ENCODE measurements around the gene WDR91.
"Not testable (repeated sequence)": the region's sequence is repeated elsewhere in the genome, so short reads cannot be mapped to it uniquely, and the experiment has no call there.

The WDR91 gene

DNA sequence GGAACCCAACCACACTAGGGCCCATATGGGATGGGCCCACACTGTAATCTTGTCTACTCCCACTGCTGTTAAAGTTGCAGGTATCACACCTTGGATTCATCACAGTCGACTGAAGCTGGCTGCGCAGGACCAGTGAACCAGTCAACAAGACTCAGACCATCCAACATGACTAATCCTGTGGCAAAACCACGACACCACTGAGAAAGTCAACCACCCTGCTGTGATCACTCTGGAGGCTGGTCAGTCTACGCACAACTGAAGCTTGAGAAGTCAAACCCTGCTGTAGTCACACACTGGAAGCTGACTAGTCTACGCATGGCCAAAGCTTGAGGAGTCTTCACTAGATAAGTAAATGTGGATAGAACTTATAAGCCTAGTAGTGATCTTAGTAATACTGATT lies 31.2 kb downstream of the WDR91 start:
- in situ Hi-C loops (cut with HindIII; ENCODE audit: low sequenced_read_pairs) = no loop called here

DNA sequence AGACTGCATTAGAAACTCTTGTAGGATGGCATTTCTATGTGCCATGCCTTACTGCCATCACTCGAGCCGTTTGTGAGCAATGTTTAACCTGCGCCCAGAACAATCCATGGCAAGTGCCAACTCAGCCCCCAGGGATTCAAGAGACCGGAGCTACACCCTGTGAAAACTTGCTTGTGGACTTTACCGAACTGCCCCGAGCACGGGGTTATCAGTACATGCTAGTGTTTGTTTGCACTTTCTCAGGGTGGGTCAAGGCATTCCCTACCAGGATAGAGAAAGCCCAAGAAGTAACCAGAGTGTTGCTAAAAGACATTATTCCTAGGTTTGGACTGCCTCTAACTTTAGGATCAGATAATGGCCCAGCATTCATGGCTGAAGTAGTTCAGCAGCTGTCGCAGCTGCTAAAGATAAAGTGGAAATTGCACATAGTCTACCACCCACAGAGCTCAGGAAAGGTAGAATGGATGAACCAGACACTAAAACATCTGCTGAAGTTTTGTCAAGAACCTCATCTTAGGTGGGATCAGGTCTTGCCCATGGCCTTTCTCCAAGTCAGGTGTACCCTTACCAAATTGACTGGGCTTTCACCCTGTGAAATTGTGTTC lies 31.9 kb downstream of the WDR91 start:
- in situ Hi-C loops (cut with HindIII; ENCODE audit: low sequenced_read_pairs) = no loop called here

DNA sequence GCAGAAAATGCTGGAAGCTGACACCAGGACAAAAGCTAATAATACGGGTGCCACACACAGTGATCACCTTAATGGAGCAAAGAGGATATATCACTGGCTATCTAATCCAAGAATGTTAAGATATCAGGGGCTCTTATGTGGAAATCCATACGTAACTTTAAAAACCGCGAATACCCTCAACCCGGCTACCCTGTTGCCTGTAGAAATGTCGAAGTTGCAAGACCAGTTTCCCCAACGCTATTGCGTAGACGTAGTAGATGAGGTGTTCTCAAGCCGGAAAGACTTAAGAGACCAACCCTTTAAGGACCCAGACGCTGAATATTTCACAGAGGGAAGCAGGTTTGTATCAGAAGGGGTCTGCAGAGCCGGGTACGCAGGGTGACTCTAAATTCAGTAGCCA lies 33.0 kb downstream of the WDR91 start:
- in situ Hi-C loops (cut with HindIII; ENCODE audit: low sequenced_read_pairs) = no loop called here

DNA sequence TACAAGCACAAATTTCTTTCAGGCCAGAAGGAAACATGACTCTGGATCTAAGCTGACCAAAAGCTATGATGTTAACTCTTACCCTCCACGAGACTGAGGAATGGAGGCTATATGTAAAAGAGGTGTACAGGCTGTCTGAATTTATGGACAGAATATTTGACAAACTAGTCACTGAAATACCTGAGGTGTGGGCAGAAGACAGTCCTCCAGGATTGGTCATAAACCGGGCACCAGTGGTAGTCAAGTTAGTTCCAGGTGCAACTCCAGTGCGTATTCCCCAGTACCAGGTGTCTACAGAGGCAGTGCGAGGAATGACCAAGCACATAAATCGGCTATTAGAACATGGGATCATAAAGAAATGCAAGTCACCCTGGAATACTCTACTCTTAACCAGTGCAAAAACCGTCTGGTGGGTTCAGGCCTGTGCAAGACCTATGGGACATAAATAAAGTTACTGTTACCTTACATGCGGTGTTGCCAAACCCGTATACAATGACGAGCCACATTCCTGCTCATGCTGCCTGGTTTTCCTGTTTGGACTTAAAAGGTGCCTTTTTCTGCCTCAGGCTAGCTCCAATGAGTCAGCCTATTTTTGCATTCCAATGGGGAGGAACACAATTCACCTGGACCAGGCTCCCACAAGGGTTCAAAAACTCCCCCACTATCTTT lies 34.2 kb downstream of the WDR91 start:
- in situ Hi-C loops (cut with HindIII; ENCODE audit: low sequenced_read_pairs) = no loop called here

DNA sequence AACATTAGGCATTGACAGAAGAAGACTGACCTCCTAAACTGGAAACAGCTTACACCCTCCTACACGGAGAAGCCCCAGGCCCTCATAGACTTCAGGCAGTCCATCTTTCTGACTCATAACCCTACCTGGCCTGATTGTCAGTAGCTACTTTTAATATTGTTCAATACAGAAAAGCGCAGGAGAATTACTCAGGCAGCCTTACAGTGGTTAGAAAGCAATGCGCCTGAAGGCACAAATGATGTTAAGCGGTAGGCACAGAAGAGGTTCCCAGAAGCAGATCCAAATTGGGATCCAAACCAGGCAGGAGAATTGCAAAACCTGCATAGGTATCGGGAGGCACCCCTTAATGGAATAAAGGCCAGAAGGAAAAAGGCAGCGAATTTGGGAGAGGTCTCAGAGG lies 35.4 kb downstream of the WDR91 start:
- in situ Hi-C loops (cut with HindIII; ENCODE audit: low sequenced_read_pairs) = no loop called here

DNA sequence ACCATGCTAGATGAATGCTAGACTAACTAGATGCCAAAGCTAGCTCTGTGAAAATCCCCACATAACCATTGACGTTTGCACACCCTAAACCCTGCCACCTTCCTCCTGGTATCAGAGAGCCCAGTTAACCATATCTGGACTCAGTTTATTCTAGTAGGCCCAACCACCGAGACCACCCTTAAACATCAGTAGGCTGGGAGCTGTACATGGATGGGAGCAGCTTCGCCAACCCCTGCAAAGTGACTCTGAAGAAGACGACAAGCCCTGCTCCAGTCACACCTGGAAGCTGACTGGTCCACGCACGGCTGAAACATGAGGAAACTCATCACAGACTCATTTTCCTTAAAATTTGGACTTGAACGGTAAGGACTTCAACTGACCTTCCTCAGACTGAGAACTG lies 36.4 kb downstream of the WDR91 start:
- in situ Hi-C loops (cut with HindIII; ENCODE audit: low sequenced_read_pairs) = no loop called here

DNA sequence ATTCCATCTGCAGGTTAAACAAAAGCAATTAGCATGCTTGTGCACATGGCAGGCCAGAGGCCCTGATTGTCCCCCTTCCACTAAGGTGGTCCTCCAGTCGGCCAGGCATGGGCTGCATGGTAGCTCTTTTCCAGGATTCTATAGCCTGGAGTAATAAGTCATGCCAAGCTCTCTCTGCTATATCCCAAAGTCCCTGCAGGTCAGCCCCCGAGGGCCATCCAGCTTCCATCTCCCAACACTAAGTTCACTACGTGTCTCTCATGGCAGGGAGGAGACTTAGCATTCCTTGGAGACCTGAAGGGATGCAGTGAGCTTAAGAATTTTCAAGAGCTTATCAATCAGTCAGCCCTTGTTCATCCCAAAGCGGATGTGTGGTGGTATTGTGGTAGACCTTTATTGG lies 37.4 kb downstream of the WDR91 start:
- in situ Hi-C loops (cut with HindIII; ENCODE audit: low sequenced_read_pairs) = not testable (repeated sequence)

DNA sequence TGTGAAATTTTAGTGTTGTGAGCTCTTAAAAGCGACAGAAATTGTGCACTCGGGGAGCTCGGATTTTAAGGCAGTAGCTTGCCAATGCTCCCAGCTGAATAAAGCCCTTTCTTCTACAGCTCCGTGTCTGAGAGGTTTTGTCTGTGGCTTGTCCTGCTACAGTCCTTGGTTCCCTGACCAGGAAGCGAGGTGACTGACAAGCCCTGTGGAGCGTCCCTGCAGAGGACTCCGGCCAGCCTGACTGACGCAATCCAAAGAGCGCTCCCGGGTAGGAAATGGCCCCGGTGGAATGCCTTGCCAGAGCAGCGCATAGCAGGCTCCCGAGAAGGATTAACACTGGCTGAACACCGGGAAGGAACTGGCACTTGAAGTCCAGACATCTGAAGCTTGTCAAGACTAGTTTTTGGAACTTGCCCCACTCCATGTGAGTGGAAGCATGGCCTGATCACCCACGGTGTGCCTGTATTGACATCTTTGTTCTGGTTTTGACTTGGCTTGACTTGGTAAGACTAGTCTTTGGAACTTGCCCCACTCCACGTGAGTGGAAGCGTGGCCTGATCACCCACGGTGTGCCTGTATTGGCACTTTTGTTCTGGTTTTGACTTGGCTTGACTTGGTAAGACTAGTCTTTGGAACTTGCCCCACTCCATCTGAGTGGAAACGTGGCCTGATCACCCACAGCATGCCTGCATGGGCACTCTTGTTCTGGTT lies 39.6 kb downstream of the WDR91 start:
- in situ Hi-C loops (cut with HindIII; ENCODE audit: low sequenced_read_pairs) = not testable (repeated sequence)

DNA sequence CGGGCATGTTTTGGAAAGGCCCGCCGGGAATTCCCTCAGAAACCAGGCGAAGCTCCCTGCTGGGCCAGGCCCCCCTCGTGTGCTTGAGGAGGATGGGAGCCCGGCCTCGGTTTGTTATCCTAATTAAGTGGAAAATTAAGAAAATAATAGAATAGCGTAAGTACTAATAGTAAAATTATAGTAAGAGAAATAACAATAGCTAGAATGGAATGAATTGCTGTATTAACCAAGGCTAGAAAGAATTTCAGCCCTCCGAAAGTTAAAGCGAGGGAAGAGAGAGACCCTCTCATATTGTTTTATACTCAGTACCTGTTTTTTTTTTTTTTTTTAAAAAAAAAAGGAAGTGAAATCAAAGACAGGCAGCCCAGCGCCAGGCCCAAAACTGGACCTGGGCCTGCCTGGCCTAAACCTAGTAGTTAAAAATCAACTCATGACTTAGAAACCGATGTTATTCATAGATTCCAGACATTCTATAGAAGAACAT lies 40.3 kb downstream of the WDR91 start:
- in situ Hi-C loops (cut with HindIII; ENCODE audit: low sequenced_read_pairs) = not testable (repeated sequence)

DNA sequence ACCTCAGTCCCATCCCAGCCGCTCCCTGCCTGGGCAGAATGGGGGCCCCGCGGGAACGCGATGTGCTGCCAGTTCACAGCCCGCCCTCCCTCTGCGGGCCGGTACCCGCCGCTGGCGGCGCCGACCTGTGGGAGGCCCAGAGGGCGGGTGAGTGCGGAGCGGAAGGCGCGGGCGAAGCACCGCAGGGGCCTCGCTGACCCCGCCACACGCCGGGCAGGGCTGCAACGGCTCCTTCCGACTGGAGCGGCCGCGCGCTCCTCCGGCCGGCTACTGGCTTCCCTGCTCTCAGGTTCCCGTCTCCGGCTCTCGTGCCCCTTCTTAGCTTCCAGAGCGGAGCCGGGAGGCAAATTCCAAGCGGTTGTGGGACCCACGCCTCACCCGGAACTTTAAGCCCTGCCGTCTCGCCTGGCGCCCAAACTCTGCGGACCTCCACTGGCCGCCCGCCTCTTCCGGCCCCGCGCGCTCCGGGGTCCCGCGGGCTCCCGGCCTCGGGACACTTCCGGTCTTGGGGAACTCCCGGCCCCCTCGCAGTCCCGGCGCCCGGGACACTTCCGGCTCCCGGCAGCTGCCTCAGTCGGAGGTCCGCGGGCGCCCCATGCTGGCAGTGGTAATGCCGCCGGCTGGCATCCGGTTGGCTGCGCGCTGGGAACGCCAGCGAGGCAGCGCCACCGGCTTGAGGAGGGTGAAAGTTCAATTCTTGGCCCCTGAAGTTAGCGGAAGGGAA lies 40.9 kb downstream of the WDR91 start, which contains the start of gene CYREN:
Gene CYREN, minus strand, starts transcription at position 434 of the 724 bp plus-strand sequence. CDS start 1,785 bp downstream, outside the sequence.
- in situ Hi-C loops (cut with HindIII; ENCODE audit: low sequenced_read_pairs) = no loop called here

DNA sequence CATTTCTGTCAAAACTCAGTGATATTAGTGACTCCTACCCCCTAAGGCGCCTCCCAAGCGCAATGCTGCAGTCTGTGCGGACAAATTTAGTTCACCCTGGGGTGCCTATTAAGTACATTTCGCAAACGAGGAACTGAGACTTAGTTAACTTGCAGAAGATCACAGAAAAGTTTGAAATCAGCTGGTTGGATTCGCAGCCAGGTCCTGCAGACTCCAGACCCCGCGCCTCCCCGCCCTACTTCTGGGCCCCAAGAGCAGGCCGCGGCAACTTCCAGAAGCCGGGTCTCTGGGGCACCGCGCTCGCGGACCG lies 41.4 kb downstream of the WDR91 start:
- in situ Hi-C loops (cut with HindIII; ENCODE audit: low sequenced_read_pairs) = loop anchor here (10.0 kb wide), 2 partner anchors 185 to 525 kb away; partner anchors contain the start of genes AGBL3 and BPGM

DNA sequence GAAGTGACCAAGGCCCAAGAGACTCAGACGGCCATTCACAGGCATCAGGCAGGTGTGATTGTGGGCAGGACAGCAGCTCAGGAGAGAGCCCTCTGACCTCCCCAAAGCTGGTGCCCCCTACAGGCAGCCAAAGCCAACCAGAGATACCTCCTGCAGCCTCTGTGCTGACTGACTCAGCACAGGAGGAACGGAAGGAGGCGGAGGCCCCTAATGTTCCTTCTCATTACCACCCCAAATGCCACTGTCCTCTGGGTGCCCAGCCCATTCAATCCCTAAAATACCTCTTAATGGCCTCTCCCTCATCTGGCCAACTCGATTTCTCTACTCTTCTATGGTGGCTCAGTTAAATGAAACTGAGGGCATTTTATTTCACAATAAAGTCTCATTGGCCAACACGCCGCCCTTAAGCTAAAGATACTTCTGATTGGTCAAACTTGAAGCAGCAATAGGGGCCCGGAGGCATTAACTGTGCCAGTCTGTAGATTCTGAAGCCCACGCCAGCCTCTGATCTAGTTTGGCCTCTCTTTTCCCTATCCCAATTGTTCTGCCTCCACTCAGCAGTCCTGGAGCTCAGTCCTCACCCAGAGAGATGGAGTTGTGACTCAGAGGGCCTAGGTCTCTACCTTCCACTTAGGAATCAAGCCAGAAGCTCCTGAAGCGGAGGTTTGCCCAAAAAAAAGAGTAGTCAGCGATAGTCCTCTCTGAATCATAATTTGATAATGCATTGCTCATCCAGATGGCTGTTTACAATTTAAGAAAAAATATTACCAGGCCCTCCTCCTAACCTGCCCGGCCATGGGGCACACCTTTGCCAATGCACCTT lies 42.0 kb downstream of the WDR91 start:
- in situ Hi-C loops (cut with HindIII; ENCODE audit: low sequenced_read_pairs) = loop anchor here (10.0 kb wide), 2 partner anchors 185 to 525 kb away; partner anchors contain the start of genes AGBL3 and BPGM

DNA sequence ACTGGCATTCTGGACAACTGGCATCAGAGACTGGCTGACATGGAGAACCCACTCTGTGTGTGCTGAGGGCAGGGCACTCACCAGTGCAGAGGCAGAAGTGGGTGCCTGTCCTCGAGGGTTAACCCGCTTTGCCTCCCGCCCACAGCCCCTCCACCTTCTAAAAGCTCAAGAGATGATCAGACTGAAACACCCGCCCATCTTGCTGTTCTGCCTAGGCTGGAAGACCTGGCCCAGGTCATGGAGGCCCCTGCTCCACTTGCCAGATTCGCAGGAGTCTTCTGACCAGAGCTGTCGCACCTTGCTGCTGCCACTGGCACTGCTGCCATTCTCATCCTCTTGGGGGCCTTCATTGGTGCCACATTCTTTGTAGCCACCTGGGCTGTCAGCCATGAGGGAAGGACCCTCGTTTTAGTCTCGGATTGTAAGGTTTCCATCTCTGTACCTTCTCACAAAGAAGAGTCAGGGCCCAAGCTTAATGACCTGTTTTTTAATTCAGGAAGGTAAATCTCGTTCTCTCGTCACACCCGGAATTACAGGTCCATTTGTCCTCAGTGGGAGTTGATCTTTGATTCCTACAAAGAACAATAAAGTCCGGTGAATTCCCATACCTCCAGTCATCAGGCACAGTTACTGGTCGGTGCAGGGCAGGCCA lies 42.7 kb downstream of the WDR91 start:
- in situ Hi-C loops (cut with HindIII; ENCODE audit: low sequenced_read_pairs) = loop anchor here (10.0 kb wide), 2 partner anchors 184 to 524 kb away; partner anchors contain the start of genes AGBL3 and BPGM

DNA sequence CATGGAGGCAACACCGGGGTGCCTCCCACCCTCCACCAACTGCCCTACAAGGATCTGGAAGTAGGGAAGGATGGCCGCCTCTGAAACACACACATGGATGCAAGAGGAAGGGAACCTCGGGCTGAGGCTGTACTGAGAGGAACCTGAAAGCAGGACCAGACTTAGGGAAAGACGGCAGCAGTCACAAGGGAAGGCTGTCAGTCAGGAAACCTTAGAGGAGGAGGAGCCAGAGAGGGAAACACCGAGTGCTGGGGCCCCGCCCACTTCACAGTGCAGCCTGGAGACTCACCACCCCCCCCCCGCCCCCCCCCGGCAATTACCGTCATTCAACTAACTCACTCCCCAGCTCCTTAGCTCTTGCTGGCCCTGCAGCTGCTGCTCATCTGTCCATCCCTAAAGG lies 43.3 kb downstream of the WDR91 start:
- in situ Hi-C loops (cut with HindIII; ENCODE audit: low sequenced_read_pairs) = loop anchor here (10.0 kb wide), 2 partner anchors 183 to 523 kb away; partner anchors contain the start of genes AGBL3 and BPGM

DNA sequence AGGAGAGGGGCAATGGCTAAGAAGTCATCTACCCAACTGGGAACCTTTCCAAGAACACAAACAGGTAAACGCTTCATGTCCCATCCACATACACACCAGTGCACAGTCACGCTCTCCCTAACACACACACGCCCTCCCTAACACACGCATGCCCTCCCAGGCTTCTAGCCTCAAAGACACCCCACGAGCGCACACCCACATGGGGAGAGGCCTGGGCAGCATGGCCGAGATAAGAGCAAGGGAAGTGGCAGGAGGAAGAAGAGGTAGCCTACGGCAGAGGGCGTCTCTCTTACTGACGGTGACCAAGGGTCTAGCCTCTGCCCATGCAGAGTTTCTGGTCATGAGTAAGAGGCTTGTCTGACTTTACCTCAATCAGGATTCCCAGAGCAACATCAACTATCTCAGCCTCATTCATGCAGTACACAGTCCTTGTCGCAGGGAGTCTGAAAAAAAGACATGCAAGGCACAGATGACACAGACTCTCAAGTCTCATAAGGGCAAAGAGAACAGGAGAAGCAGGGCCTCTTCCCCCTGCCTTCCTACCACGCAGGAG lies 43.9 kb downstream of the WDR91 start:
- in situ Hi-C loops (cut with HindIII; ENCODE audit: low sequenced_read_pairs) = loop anchor here (10.0 kb wide), 2 partner anchors 183 to 523 kb away; partner anchors contain the start of genes AGBL3 and BPGM

DNA sequence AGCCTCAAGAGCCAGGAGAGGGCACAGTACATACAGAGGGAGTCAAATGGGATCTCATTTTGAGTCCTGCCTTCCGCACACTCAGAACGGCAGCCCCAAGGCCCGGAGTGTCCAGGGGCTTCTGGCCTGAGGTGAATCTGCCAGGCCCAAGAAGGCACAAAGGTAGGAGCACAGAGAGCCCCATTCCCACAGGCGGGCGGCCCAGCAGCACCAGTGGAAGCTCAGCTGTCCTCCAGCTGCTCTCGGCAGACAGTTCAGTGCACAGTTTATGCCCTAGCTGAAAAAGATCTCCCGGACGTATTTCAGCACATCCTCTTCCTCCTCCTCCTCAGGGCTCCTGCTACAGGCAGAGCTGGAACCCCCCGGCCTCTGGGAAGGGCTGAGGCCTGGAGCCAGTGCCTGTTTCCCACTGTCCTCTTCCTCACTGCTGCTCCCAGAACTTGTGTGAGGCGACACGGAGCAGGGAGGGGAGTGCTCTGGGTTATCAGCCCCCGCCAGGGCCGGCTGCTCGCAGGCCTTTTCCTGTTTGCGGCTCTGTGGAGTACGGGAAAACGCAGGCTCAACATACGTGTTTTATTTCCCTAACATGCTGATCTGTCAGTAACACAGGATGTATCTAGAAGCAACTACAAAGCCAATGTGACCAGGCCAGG lies 44.9 kb downstream of the WDR91 start:
- in situ Hi-C loops (cut with HindIII; ENCODE audit: low sequenced_read_pairs) = loop anchor here (10.0 kb wide), 2 partner anchors 182 to 522 kb away; partner anchors contain the start of genes AGBL3 and BPGM

DNA sequence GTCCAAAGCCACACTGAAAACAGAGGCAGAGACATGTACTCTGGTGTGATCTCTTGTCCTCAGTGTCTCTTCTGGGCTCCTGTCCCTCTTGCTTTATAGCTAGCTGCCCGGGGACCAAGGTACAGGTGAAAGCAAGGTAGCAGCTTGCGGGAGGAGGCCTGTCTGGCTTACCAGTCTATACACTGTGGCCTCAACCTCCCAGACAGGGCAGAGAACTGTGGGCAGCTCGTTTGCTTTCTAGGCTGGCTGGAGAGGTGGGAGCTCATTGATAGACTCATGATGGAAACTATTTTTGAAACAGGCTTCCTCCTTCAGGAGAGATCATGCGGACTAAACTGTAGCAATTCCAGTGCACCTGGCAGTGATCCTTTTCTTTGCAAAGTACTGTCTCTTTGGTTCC lies 45.5 kb downstream of the WDR91 start:
- in situ Hi-C loops (cut with HindIII; ENCODE audit: low sequenced_read_pairs) = loop anchor here (10.0 kb wide), 2 partner anchors 181 to 521 kb away; partner anchors contain the start of genes AGBL3 and BPGM

DNA sequence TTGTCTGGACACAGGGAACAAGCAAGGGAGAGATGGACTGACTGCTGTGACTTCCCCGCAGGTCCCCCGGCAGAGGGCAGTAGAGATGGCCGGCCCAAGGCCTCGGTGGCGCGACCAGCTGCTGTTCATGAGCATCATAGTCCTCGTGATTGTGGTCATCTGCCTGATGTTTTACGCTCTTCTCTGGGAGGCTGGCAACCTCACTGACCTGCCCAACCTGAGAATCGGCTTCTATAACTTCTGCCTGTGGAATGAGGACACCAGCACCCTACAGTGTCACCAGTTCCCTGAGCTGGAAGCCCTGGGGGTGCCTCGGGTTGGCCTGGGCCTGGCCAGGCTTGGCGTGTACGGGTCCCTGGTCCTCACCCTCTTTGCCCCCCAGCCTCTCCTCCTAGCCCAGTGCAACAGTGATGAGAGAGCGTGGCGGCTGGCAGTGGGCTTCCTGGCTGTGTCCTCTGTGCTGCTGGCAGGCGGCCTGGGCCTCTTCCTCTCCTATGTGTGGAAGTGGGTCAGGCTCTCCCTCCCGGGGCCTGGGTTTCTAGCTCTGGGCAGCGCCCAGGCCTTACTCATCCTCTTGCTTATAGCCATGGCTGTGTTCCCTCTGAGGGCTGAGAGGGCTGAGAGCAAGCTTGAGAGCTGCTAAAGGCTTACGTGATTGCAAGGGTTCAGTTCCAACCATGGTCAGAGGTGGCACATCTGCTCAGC lies 46.8 kb downstream of the WDR91 start:
- in situ Hi-C loops (cut with HindIII; ENCODE audit: low sequenced_read_pairs) = loop anchor here (10.0 kb wide), 2 partner anchors 180 to 520 kb away; partner anchors contain the start of genes AGBL3 and BPGM
